ENCODE measurements around the gene WDFY4. TPM values are rescaled to one million over a fixed set of nuclear protein-coding genes. Genes with fewer than 3 reads are reported as not detected.

WDFY4 gene
- total RNA-seq, 1 experiment from 2014 or later = not detected

GRCh38 chr10:48993627-48994026, 309.0 kb downstream of the WDFY4 start:
- Histone ChIP-seq H3K27me3 (ENCODE audit: insufficient read depth, low read length) (no peaks in the 10 kb centered on the region), H3K4me2 (ENCODE audit: insufficient read depth, insufficient read length, low read length) (no peak overlapping the region), H2AFZ (ENCODE audit: low read length) (no peak overlapping the region), H3K79me2 (ENCODE audit: insufficient read depth, low read length) (no peaks in the 10 kb centered on the region), H4K5ac (ENCODE audit: insufficient read length, low read depth, low read length) (no peak overlapping the region), H2BK20ac (ENCODE audit: low read depth, low read length, poor library complexity, severe bottlenecking) (no peak overlapping the region), H2BK15ac (ENCODE audit: low read depth, low read length) (no peak overlapping the region), H3T11ph (ENCODE audit: low read length) (no peak overlapping the region), H3K23ac (ENCODE audit: insufficient read length, low read depth, low read length) (no peak overlapping the region), H3K4ac (ENCODE audit: low read depth, low read length) (no peak overlapping the region), H3K56ac (ENCODE audit: insufficient read length, low read depth, low read length) (no peak overlapping the region), H4K8ac (replicated peaks; ENCODE audit: insufficient read length, low read depth, low read length) (no peak overlapping the region), H2AK5ac (ENCODE audit: insufficient read length, low read length) (no peak overlapping the region), H3K9ac (ENCODE audit: extremely low read depth, insufficient read length, low read length) (no peak overlapping the region), H4K91ac (ENCODE audit: insufficient read length, low read depth, low read length) (no peak overlapping the region), H4K20me1 (ENCODE audit: control insufficient read depth, insufficient read depth, insufficient read length) (no peaks in the 10 kb centered on the region), H3K27ac (ENCODE audit: insufficient read length, low read depth, low read length) (no peak overlapping the region), H3K18ac (ENCODE audit: insufficient read length, low read depth, low read length) (no peak overlapping the region), H3K14ac (ENCODE audit: insufficient read depth, low read length) (no peak overlapping the region), H3K23me2 (ENCODE audit: insufficient read length, low read depth, low read length, poor library complexity, severe bottlenecking) (no peaks in the 10 kb centered on the region), H2BK120ac (ENCODE audit: low read depth, low read length, poor library complexity, severe bottlenecking) (no peak overlapping the region), H2BK5ac (ENCODE audit: insufficient read length, low read length) (no peak overlapping the region), H2BK12ac (ENCODE audit: insufficient read length, low read depth, low read length) (no peak overlapping the region), H3K9me3 (ENCODE audit: control insufficient read depth, low read depth, low read length) (no peaks in the 10 kb centered on the region), H3K79me1 (ENCODE audit: insufficient read depth, low read depth, low read length, poor library complexity, severe bottlenecking) (no peaks in the 10 kb centered on the region), H3K4me1 (ENCODE audit: insufficient read depth, low read length) (no peaks in the 10 kb centered on the region)
- WGBS (ENCODE audit: extremely low coverage, insufficient read length, low lambda C conversion rate) = no CpG with 5 or more reads among the region's 5 CpGs
- DNase-seq = no peak
- no peak for TF ChIP-seq CTCF (conservative IDR thresholded peaks at IDR 0.05)
- peaks cover 2% of the 10 kb centered on the region; the same call in 1 of the 2 replicates for H3K27me3 Mint-ChIP-seq (ENCODE audit: low read depth)
- no peaks in the 10 kb centered on the region for H3K4me1 Mint-ChIP-seq
- no peak overlapping the region for H3K27ac Mint-ChIP-seq
- H3K4me3 Mint-ChIP-seq = no peak overlapping the region
- H3K9me3 Mint-ChIP-seq = no peaks in the 10 kb centered on the region
- no peaks in the 10 kb centered on the region for H3K36me3 Mint-ChIP-seq (ENCODE audit: insufficient read depth in 1 of 3, low read depth in 3 of 3)

Measured in H9 (cell line).